AG09309 (cell line): ENCODE results near the gene FLT3.
"Not testable (repeated sequence)": the region's sequence is repeated elsewhere in the genome, so short reads cannot be mapped to it uniquely, and the experiment has no call there.

Source experiments
- DNase-seq: peaks from one replicate; pipeline ENCODE4 v3.0.0-alpha.2; 2010; ENCODE audit warnings: low read depth
- H3K4me3 ChIP-seq: 2 replicates; pipeline ENCODE4 v1.5.1; 2011; ENCODE audit warnings: mild to moderate bottlenecking, low read depth, low read length, moderate library complexity; ENCODE audit not compliant: control insufficient read depth
- TF ChIP-seq, protein P1 (sequence below): IDR thresholded peaks from 2 replicates; pipeline ENCODE4 v1.5.1; 2011; ENCODE audit warnings: mild to moderate bottlenecking, low read depth, low read length, inconsistent platforms; ENCODE audit not compliant: insufficient read depth, control insufficient read depth; ENCODE audit errors: missing control alignments

Gene FLT3

DNA sequence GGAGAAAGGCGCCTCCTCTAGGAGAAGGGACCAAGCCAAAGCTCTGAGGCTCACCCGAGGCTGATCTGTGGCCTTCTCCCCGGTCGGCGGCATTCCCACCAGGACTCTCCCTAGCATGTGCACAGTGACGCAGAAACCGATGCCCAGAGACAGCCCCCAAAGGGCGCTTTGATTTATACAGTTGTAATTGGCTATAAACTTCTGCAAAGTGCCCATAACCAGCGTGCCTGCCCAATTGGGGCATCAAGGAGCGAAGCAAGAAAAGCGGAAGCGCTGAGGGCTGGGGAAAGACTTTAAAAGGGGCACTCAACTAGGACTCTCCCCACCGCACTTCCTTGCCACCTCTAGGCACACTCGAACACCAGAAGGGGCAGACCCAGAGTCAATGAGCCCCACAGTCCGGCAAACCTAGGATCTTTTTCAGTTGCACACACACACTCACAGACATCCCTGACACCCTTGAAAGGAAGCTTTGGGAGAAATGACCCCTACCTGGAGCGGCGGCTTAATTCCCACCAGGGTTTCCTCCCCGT, 133.1 kb downstream of the FLT3 start:
- DNase-seq: no peak
- no peak overlapping the region for H3K4me3 ChIP-seq
- TF ChIP-seq, protein P1, sequence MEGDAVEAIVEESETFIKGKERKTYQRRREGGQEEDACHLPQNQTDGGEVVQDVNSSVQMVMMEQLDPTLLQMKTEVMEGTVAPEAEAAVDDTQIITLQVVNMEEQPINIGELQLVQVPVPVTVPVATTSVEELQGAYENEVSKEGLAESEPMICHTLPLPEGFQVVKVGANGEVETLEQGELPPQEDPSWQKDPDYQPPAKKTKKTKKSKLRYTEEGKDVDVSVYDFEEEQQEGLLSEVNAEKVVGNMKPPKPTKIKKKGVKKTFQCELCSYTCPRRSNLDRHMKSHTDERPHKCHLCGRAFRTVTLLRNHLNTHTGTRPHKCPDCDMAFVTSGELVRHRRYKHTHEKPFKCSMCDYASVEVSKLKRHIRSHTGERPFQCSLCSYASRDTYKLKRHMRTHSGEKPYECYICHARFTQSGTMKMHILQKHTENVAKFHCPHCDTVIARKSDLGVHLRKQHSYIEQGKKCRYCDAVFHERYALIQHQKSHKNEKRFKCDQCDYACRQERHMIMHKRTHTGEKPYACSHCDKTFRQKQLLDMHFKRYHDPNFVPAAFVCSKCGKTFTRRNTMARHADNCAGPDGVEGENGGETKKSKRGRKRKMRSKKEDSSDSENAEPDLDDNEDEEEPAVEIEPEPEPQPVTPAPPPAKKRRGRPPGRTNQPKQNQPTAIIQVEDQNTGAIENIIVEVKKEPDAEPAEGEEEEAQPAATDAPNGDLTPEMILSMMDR: no peak

DNA sequence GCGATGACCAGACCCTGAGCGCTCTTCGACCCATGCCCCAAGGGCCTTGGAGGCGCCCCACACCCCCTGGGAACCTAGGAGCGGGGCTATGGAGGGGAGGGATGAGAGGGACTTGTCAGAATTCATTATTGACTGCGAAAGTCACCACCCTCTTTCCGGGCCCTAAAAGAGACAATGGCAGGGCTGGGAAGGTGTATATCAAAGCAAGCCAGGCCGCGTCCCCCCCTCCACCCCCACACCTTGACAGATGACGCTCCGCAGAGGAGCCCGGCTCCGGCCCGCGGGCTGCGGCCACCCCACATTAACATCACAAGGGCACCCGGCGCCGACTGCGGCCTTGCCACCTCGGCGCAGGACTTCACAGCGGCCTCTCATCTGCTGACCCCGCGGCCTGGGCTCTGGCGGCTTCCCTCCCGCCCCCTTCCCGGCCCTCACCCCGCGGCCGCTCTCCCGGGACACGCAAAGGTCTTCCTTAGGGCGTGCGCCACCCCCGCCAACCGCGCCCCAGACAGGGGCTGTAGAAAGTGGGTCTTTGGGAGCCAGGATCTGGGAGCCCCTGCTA, 133.7 kb downstream of the FLT3 start:
- H3K4me3 ChIP-seq: no peak overlapping the region
- TF ChIP-seq, protein P1: no peak
- DNase-seq: no peak

DNA sequence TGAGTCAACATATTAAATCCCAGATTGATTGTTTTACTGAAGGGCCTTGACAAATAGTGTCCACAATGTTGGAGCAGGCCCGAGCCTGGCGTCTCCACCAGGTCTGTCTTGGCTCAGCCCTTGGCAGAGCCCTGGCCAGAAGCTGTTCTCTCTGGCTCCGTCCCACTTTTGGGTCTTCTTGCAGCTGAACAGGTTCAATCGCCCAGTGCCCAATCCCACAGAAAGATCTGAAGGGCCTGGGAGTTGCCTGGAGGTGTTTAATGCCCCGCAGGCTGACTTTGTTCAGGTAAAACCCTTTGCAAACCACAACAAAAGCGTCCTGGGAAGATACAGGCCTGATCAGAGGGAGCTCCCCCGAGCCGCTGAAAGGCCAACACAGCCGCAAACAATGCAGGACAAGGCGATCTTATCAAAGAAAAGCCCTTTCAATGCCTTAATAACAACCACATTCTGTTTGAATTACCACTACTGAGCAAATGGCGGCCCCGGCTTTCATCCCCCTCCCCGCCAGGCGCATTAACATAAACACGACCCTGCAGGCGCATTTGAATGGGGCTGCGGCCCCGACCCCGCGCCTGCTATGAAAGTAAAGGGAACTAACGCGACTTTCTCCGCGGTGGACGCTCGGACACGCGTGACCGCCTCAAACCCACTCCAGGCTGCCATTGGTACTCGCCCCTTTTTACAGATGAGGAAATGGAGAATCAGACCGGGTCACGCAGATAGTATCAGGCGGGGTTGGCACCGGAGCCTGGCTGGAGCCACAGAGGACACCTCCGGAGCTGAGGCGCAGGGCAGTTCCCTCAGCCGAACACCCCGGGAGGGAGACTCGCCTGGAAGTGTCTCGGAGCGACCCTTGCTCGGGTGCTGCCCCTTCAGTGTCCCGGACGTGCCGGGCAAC, 134.4 kb downstream of the FLT3 start:
- no peak for DNase-seq
- H3K4me3 ChIP-seq: no peak overlapping the region

DNA sequence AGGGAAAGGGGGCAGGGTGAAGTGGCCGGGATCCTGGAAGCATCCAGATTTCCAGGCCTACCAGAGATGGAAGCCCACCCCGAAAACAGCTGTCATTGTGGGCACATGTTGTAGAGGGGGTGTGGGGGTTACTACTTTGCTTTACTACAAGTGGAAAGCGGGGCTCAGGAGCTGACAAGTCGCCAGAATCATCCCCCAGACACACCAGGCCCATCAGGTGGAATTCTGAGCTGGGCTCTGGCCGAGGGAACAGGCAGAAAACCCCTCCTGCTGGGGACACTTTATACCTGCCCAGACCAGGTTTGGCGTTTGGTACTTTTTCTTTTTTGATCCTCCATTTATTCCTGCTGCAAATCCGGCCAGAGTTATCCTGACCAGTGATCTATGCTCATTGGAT, 135.0 kb downstream of the FLT3 start:
- no peak overlapping the region for H3K4me3 ChIP-seq
- TF ChIP-seq, protein P1: no peak
- no peak for DNase-seq

More for the DNA sequence above, 134.4 kb downstream of the FLT3 start:
- TF ChIP-seq, protein P1: no peak

DNA sequence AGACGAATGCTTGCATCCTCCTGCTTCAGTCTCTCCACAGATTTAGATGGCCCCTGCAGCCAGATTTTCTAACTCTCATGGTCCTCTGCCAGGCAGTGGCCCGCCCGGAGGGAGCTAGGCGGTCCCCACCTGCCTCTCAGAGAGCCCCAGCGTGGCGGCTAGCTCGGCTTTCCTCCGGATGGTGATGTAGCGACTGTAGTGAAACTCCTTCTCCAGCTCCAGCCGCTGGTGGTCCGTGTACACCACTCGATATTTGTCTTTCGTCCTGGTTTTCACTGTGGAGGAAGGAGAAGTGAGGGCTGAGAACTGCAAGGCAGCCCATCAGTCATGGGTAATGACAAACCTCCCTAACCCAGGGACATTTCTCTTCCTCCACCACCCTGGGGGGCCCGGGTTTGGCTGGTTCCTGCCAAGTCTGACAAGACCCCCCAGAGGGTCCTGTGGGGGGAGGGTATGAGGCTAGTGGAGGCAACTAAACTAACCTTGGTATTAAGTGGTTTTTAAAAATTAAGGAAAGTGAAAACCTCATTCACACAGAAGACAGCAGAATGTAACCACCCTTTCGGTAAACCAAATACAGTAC, 135.5 kb downstream of the FLT3 start:
- no peak overlapping the region for H3K4me3 ChIP-seq
- TF ChIP-seq, protein P1: no peak
- no peak for DNase-seq

DNA sequence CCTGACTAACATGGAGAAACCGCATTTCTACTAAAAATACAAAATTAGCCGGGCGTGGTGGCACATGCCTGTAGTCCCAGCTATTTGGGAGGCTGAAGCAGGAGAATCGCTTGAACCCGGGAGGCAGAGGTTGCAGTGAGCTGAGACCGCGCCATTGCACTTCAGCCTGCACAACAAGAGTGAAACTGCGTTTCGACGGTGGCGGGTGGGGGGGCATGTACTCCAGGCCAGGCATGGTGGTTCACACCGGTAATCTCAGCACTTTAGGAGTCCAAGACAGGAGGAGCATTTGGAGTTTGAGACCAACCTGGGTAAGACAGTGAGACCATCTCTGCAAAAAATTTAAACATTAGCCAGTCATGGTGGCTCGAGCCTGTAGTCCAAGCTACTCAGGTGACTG, 136.2 kb downstream of the FLT3 start:
- H3K4me3 ChIP-seq, DNase-seq: not testable (repeated sequence)

DNA sequence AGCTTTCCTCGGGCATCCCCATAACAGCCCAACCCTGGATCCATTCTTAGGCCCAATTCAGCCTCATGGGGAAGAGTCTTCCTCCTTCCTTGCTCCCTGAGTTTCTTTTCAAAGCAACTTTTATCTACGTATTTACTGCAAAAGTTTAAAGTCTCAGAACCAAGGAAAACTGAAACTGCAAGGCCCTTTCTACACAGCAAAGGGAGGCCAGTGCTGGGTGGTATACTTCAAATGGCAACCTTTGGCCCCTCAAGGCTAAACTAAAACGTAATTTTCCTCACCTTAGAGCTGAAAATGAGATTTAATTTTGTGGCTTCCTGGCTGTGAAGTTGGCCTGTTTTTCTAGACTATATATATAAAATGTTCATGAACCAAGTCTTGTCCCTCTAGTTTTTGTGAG, 136.9 kb downstream of the FLT3 start:
- DNase-seq: no peak
- no peak overlapping the region for H3K4me3 ChIP-seq
- TF ChIP-seq, protein P1: no peak
